Measurements from ENCODE around the gene THRB. TPM values are rescaled to one million over a fixed set of nuclear protein-coding genes. Genes with fewer than 3 reads are reported as not detected.

THRB gene
- total RNA-seq, 6 donors from 2014 or later: 5.5 to 15.2 (median 12.0) TPM

DNA sequence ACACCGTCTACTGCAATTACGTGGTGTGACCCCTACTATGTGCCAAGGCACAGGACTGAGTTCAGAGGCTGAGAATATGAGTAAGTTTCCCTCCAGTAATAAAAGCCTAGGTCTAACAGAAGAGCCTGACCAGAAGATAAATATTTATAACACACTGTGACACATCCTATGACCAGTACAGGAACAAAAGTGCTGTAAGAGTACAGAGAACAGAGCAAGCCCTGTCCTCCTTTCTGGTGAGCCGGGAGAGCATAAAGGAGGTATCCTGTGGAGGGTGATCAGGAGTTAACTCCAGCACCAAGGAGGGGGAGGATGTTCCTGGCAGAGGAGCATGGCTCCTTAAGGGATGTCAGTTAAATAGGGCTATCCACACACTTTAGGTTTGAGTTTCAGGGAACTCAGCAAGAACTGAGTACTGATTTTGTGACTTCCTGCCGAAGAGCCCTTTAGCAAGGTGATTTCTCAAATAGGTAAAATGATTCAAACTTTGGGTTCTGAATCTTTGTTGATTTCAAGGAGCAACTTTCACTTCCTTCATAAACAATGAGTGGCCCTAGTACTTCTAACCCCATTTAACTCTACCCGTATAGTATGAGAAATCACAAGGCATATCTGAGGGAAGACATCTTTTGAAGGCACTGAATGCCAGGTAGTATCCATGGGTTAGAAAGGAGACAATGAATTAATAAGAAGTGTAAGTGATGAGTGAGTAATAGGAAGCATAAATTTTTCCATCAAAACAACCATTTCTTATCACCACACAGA lies 198.0 kb downstream of the THRB start:
- Histone ChIP-seq H3K4me1 (no peaks in the 10 kb centered on the region), H3K36me3 (no peaks in the 10 kb centered on the region), H3K27ac (no peak overlapping the region), H3K27me3 (no peaks in the 10 kb centered on the region), H3K4me3 (no peak overlapping the region), H3K9me3 (no peaks in the 10 kb centered on the region)
- 82 to 92% methylated on average over 5 of the region's 5 CpGs for WGBS, 2 donors
- TF ChIP-seq EP300 (IDR thresholded peaks at IDR 0.05) (no peak), POLR2AphosphoS5 (IDR thresholded peaks at IDR 0.05) (no peak), POLR2A (IDR thresholded peaks at IDR 0.05) (no peak)
- TF ChIP-seq, protein P1, sequence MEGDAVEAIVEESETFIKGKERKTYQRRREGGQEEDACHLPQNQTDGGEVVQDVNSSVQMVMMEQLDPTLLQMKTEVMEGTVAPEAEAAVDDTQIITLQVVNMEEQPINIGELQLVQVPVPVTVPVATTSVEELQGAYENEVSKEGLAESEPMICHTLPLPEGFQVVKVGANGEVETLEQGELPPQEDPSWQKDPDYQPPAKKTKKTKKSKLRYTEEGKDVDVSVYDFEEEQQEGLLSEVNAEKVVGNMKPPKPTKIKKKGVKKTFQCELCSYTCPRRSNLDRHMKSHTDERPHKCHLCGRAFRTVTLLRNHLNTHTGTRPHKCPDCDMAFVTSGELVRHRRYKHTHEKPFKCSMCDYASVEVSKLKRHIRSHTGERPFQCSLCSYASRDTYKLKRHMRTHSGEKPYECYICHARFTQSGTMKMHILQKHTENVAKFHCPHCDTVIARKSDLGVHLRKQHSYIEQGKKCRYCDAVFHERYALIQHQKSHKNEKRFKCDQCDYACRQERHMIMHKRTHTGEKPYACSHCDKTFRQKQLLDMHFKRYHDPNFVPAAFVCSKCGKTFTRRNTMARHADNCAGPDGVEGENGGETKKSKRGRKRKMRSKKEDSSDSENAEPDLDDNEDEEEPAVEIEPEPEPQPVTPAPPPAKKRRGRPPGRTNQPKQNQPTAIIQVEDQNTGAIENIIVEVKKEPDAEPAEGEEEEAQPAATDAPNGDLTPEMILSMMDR (IDR thresholded peaks at IDR 0.05): no peak
- no peak for DNase-seq
- no peak for ATAC-seq (ENCODE audit: low FRiP score in 2 of 2)

DNA sequence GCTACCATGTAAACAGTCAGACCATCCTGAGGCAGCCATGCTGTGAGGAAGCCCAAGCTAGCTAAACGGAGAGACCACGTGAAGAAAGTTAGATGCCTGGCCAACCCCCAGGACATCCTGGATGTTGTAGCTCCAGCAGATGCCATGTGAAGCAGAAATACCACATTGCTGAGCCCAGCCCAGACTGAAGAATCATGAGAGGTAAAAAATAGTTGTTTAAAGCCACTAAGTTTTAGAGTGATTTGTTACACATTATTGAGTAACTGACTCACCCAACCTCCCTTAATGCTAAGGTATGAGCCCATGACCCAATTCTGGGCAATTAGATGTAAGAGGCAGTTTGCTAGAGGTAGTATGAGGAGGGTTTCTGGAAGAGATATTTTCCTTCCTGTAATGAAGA lies 200.5 kb downstream of the THRB start:
- H3K4me3 ChIP-seq: no peak overlapping the region
- no peaks in the 10 kb centered on the region for H3K36me3 ChIP-seq
- H3K27me3 ChIP-seq: no peaks in the 10 kb centered on the region
- H3K9me3 ChIP-seq: no peaks in the 10 kb centered on the region
- DNase-seq: no peak
- ATAC-seq (ENCODE audit: low FRiP score in 2 of 2): no peak
- H3K27ac ChIP-seq: no peak overlapping the region
- WGBS, 2 donors: 95 to 100% methylated on average over 2 of the region's 2 CpGs
- TF ChIP-seq EP300 (IDR thresholded peaks at IDR 0.05): no peak
- TF ChIP-seq POLR2A (IDR thresholded peaks at IDR 0.05): no peak
- TF ChIP-seq, protein P1 (IDR thresholded peaks at IDR 0.05): no peak
- no peak for TF ChIP-seq POLR2AphosphoS5 (IDR thresholded peaks at IDR 0.05)
- peaks cover 0 to 3% (median under 1%) of the 10 kb centered on the region in 4 donors for H3K4me1 ChIP-seq

DNA sequence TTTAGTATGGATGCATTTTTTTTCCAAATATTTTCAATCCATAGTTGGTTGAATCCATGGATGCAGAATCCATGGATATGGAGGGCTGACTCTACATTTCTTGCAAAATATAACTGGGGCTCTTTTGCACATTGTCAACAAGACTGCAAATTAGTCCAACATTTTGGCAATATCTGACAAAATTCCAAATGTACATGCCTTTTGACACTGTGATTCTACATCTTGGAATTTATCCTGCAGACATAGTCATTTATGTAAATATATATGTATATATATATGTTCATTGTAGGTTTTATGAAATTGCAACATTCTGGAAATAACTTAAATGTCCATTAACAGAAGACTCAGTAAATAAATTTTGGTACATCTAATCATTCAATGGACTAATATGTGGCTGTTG lies 203.0 kb downstream of the THRB start:
- TF ChIP-seq EP300 (IDR thresholded peaks at IDR 0.05): no peak
- TF ChIP-seq, protein P1 (IDR thresholded peaks at IDR 0.05): no peak
- TF ChIP-seq POLR2A (IDR thresholded peaks at IDR 0.05): no peak
- TF ChIP-seq POLR2AphosphoS5 (IDR thresholded peaks at IDR 0.05): no peak
- Histone ChIP-seq H3K27ac (no peak overlapping the region), H3K4me1 (peaks cover 11 to 28% (median 17%) of the 10 kb centered on the region in 4 donors), H3K36me3 (no peaks in the 10 kb centered on the region), H3K9me3 (no peaks in the 10 kb centered on the region), H3K27me3 (no peaks in the 10 kb centered on the region), H3K4me3 (no peak overlapping the region)
- ATAC-seq (ENCODE audit: low FRiP score in 2 of 2) (no peak), DNase-seq (no peak)

DNA sequence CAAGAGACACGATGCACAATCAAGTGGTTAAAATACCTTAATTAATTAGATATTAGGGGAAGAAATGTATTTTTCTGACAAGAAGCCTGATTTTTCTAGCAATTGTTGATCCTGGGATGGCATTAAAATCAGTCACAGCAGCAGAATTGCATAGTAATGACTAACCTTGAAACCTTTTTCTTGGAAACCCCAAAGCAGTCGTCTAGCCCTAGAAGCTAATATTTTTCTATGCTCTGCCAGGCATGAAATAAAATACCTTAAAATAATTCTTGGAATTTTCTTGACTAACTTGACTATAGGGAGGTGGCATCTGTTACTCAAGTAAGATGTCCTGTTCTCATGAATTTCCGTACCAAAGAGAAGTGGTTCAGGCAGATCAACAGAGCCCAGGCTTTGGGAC lies 204.1 kb downstream of the THRB start:
- WGBS, 2 donors: 81 to 89% methylated on average over 3 of the region's 3 CpGs
- Histone ChIP-seq H3K27ac (no peak overlapping the region), H3K4me1 (peaks cover 11 to 30% (median 17%) of the 10 kb centered on the region in 4 donors), H3K36me3 (no peaks in the 10 kb centered on the region), H3K9me3 (no peaks in the 10 kb centered on the region), H3K4me3 (no peak overlapping the region), H3K27me3 (no peaks in the 10 kb centered on the region)
- TF ChIP-seq POLR2AphosphoS5 (IDR thresholded peaks at IDR 0.05) (no peak), EP300 (IDR thresholded peaks at IDR 0.05) (no peak), POLR2A (IDR thresholded peaks at IDR 0.05) (no peak)
- TF ChIP-seq, protein P1 (IDR thresholded peaks at IDR 0.05): no peak
- DNase-seq (no peak), ATAC-seq (ENCODE audit: low FRiP score in 2 of 2) (no peak)

Measured in upper lobe of left lung (tissue), 6 donors.